Stomach (tissue), 4 donors: Measurements from ENCODE around the gene SULF2.

Experiments
- CTCF ChIP-seq, 7 experiments: fragments of 450-650 bp in 4 of 7; fragments of 200-600 bp in 3 of 7; sonication (generic) in 3 of 7; IDR thresholded peaks; one replicate each; pipeline ENCODE4 v1.5.1; 2016 to 2019; ENCODE audit warnings: antibody characterized with exemption in 7 of 7, control low read depth in 2 of 7, mild to moderate bottlenecking in 1 of 7
- EP300 ChIP-seq: sonication (generic); formaldehyde crosslinking; IDR thresholded peaks from one replicate; pipeline ENCODE4 v1.6.1; 2017; ENCODE audit warnings: antibody characterized with exemption
- POLR2A ChIP-seq, 4 donors: fragments of 450-650 bp; IDR thresholded peaks; one replicate each; pipeline ENCODE4 v1.6.1; 2016; ENCODE audit warnings: antibody characterized with exemption in 4 of 4, control low read depth in 2 of 4, mild to moderate bottlenecking in 1 of 4, moderate library complexity in 1 of 4
- POLR2AphosphoS5 ChIP-seq, 3 donors: sonication (generic); formaldehyde crosslinking; IDR thresholded peaks; one replicate each; pipeline ENCODE4 v1.6.1; 2016; ENCODE audit warnings: antibody characterized with exemption in 3 of 3

GRCh38 chr20:47675190-47676142 lies 109.8 kb downstream of the SULF2 start:
- TF ChIP-seq POLR2AphosphoS5 (IDR thresholded peaks at IDR 0.05) (no peak), CTCF (IDR thresholded peaks at IDR 0.05) (no peak), POLR2A (IDR thresholded peaks at IDR 0.05) (no peak), EP300 (no peak)
